ENCODE data around the gene BCAS3.
"Not testable (repeated sequence)": the region's sequence is repeated elsewhere in the genome, so short reads cannot be mapped to it uniquely, and the experiment has no call there.

Gene BCAS3

DNA sequence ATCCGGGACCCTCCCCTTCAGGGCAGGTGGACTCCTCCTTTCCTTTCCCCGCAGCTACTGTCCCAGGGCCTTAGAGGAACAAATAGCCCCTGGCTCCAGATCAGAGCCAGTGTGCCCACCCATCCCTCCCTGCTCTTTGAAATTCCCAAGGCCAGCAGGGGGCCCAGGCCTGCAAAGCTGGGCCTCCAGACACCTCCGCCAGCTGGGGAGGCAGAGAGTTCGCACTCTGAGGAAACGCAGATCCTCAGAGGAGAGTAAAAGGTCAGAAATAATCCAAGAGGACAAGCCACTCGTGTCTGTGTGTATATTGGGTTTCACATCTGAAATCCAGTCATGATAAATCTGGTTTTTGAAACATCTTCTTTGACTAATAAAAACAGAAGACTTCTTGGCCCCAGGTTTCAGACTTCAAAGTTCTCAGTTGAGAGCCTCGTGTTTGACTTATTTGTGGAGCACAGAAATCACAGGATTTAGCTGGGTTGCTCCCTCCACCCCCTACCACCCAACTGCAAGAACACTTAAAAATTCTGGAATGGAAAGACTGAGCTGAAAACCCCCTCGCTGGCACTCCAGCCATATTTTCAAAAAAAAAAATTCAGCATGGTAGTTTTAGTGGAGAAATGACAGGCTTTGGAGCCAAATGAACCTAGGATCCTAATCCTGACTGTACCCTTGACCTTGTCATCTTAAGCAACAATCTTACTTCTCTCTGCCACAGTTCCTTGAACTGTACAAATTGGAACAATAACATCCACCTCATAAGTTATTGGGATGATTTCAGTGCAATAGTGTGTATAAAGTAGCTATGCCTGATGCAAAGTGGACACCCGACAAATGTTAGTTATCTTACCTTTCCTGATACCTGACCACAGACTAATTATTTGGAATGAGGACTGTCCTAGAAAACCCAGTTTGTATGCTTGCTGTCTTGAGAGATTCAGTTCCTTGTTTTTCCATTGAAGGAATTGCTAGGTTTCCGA is 677.5 kb downstream of the BCAS3 start:
- no peak for DNase-seq

DNA sequence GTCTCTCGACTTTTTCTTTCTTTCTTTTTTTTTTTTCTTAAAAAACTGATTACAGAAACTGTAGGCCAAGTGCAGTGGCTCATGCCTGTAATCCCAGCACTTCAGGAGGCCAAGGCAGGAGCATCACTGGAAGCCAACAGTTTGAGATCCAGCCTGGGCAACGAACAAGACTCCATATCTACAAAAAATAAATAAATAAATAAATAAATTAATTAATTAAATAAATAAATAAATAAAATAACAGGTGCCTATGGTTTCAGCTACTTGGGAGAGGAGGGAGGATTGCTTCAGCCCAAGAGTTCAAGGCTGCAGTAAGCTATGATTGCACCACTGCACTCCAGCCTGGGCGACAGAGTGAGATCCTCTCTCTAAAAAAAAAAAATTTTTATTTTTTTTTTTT is 679.4 kb downstream of the BCAS3 start:
- not testable (repeated sequence) for DNase-seq

- not testable (repeated sequence) for DNase-seq
These were observed 681.9 kb downstream of the BCAS3 start for GRCh38 chr17:61359513-61359912.

DNA sequence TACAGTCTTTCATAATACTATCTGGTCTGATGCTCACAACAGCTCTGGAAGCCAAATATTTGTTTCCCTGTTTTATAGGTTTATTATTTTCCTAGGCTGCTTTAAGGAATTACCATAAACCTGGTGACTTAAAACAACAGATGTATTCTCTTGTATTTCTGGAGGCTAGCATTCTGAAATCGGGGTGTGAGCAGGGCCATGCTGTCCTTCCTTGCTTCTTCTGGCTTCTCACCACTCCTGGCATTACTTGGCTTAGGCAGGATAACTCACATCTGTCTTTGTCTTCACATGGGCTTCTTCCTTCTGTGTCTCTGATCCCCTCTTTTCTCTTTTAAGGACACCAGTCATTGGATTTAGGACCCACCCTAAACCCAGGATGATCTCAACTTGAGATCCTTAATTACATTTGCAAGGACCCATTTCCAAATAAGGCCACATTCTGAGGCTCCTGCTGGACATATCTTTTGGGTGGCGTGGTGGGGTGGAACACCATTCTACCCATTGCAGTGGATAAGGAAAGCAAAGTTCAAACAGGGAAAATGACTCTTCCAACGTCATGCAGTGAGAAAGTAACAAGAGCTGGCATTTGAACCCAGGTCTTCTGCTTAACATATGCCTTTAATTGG is 682.8 kb downstream of the BCAS3 start:
- DNase-seq: no peak

- no peak for DNase-seq
These were observed 683.4 kb downstream of the BCAS3 start for GRCh38 chr17:61361084-61361483.

GRCh38 chr17:61362396-61362795 is 684.7 kb downstream of the BCAS3 start:
- no peak for DNase-seq

- no peak for DNase-seq
These were observed 685.4 kb downstream of the BCAS3 start for GRCh38 chr17:61362852-61363600.

DNA sequence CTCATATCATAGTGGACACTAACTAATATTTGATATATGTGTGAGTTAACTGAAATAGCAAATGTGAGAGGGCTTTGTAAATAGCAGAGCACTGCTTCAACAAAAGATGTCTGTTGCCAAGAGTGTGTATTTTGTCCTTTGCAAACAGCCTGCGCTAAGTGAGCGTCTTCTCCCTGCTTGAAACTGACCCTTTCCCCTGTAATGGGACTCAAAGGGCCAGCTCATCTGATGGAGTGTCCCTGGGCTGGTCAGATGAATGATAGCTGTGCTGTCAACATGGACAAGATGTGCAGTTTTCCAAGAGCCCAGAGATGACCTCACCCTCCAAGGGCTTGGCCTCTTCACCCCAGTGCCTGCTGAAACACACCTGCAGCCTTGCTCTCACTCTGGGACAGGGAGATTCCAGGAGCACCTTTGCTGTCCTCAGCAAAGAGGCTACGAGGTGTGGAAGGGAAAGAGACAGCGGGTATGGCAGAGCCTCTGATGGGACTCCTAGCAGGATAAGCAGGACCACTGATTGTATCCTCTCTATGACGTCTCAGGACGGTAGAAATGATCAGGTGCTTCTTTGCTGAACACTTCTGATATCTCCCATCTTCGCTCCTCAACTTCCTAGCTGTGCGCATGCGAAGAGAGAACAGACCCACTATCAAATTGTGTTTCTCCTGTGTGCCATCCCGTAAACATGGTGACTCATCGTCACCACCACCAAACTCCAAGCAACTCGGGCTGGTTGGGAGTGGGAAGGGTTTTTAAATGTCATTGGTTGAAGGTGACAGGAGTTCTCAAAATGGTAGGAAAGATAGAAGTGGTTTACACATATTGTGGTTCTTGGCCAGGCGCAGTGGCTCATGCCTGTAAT is 686.2 kb downstream of the BCAS3 start:
- no peak for DNase-seq

GRCh38 chr17:61364463-61364846 is 686.8 kb downstream of the BCAS3 start:
- DNase-seq: no peak

GRCh38 chr17:61366076-61366714 is 688.5 kb downstream of the BCAS3 start:
- no peak for DNase-seq

GRCh38 chr17:61366715-61367413 is 689.2 kb downstream of the BCAS3 start:
- no peak for DNase-seq

GRCh38 chr17:61368049-61368831 is 690.6 kb downstream of the BCAS3 start:
- DNase-seq: no peak

GRCh38 chr17:61368832-61369450 is 691.3 kb downstream of the BCAS3 start:
- no peak for DNase-seq

- no peak for DNase-seq
These were observed 692.1 kb downstream of the BCAS3 start for GRCh38 chr17:61369751-61370150.

GRCh38 chr17:61371179-61371578 is 693.5 kb downstream of the BCAS3 start:
- DNase-seq: no peak

GRCh38 chr17:61371606-61372005 is 694.0 kb downstream of the BCAS3 start:
- DNase-seq: no peak

DNA sequence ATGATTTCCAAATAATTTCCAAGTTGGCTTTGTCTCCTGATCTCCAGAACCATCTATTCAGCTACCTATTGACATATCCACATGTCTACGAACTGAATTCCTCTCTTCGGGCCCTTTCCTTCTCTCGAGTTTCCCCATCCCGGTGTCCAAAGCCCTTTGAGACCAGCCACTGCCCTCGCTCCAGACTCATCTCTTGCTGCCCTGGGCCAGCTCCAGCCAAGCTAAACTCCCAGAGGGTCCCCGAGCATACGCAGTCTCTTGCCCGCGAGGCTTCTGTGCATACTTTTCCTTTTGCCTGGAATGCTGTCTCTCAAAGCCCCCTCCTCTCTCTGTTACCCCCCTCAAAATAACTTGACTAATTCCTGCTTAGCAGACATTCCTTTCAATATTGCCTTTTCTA is 694.8 kb downstream of the BCAS3 start:
- no peak for DNase-seq

GRCh38 chr17:61376931-61377838 is 699.5 kb downstream of the BCAS3 start:
- no peak for DNase-seq

Data from suppressor macrophage treated with lipopolysaccharide for 1 hour (primary cell).